ENCODE data around the gene FAU.

FAU gene

GRCh38 chr11:65077451-65077850 is 44.5 kb downstream of the FAU start:
- DNase-seq (ENCODE audit: low read depth) = no peak

- DNase-seq (ENCODE audit: low read depth) = no peak
Measured at GRCh38 chr11:65072631-65072966, 49.3 kb downstream of the FAU start.

- DNase-seq (ENCODE audit: low read depth) = no peak
Measured at GRCh38 chr11:65071907-65072630, 49.9 kb downstream of the FAU start.

All from activated gamma-delta T cell treated with anti-CD3 and anti-CD28 coated beads, Interleukin-2, amount 50 U/mL, for 16 hours (primary cell).